ENCODE data around the gene VPS37C.
"Not testable (repeated sequence)": the region's sequence is repeated elsewhere in the genome, so short reads cannot be mapped to it uniquely, and the experiment has no call there.

The VPS37C gene

DNA sequence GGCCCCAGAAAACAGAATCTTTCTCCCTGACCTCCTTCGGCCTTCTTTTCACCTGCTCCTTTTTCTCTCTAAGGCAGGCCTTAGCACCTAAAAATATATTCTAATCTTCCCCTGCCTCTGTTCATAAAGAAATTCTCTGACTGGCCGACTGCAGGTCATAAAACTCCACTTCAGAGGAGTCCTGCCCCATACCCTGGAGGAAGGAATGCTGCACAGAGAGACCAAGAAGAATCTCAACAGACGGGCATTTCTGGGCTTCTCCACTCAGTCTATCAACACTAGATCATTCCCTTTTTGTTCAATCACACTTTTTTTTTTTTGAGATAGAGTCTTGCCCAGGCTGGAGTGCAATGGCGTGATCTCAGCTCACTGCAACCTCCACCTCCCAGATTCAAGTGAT is 22.4 kb upstream of the VPS37C start:
- H3K27ac ChIP-seq, result no peak overlapping the region
- TF ChIP-seq ZFX (IDR thresholded peaks at IDR 0.05), result no peak
- TF ChIP-seq, protein P1, sequence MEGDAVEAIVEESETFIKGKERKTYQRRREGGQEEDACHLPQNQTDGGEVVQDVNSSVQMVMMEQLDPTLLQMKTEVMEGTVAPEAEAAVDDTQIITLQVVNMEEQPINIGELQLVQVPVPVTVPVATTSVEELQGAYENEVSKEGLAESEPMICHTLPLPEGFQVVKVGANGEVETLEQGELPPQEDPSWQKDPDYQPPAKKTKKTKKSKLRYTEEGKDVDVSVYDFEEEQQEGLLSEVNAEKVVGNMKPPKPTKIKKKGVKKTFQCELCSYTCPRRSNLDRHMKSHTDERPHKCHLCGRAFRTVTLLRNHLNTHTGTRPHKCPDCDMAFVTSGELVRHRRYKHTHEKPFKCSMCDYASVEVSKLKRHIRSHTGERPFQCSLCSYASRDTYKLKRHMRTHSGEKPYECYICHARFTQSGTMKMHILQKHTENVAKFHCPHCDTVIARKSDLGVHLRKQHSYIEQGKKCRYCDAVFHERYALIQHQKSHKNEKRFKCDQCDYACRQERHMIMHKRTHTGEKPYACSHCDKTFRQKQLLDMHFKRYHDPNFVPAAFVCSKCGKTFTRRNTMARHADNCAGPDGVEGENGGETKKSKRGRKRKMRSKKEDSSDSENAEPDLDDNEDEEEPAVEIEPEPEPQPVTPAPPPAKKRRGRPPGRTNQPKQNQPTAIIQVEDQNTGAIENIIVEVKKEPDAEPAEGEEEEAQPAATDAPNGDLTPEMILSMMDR (conservative IDR thresholded peaks at IDR 0.05), result no peak

DNA sequence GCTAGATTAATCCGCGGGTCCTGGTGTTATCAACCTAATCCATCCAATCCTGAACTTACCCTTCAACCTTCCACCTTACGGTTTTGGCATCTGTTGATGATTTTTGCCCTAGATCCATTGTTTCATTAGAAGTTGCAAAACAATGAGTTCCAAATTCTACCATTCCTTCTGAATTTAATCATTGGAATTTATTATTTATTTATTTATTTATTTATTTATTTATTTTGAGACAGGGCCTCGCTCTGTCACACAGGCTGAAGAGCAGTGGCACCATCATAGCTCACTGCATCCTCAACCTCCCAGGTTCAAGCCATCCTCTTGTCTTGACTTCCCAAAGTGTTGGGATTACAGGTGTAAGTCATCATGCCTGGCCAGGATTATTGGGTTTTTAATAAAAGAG is 20.3 kb upstream of the VPS37C start:
- H3K27ac ChIP-seq, result no peak overlapping the region
- TF ChIP-seq, protein P1 (conservative IDR thresholded peaks at IDR 0.05), result no peak
- TF ChIP-seq ZFX (IDR thresholded peaks at IDR 0.05), result no peak

DNA sequence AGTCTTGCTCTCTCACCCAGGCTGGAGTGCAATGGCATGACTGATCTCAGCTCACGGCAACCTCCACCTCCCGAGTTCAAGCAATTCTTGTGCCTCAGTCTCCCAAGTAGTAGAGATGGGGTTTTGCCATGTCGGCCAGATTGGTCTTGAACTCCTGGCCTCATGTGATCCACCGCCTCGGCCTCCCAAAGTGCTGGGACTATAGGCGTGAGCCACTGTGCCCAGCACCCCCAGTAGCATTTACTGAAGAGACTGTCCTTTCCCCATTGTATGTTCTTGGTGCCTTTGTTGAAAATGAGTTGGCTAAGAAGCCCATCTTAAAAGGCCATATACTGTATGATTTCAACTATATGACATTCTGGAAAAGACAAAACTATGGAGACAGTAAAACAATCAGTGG is 19.0 kb upstream of the VPS37C start:
- H3K27ac ChIP-seq, result not testable (repeated sequence)

DNA sequence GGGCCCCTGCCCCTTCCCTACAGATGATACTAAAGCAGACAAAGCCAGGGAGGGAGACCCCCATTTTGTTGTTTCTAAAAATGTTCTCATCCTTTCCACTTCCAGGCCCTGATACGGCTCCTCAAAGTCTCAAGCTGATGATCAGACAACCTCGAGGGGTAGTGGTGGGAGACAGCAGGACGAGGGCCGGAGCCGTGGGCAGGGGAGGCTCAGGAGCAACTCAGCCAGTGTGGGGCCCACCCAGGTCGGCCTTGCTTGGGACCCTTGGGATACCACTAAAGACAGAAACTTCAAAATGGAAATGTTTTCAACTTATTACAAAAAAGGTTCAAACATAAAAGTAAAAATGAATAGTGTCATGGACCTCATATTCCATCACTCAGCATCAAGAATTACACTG is 15.2 kb upstream of the VPS37C start:
- no peak overlapping the region for H3K27ac ChIP-seq
- TF ChIP-seq ZFX (IDR thresholded peaks at IDR 0.05), result no peak
- TF ChIP-seq, protein P1 (conservative IDR thresholded peaks at IDR 0.05), result no peak

DNA sequence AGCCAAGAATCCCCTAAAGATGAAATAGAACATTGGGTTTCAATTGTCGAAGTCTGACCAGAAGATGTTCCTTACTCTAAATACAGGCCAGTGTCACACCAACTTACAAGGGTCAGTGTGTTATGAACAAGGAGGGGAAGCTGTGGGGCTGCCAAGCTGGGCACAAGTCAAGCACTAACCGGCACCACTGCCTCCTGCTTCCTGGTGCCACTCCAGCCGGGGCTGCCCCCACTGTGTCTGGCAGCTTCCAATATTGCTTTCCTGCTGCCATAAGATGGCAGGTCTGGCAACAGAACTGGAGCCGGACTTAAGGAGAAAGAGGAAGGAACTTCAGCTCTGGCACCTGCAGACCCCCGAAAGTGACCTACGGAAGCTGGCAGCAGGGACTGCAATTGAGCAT is 13.7 kb upstream of the VPS37C start:
- TF ChIP-seq, protein P1 (conservative IDR thresholded peaks at IDR 0.05), result no peak
- no peak for TF ChIP-seq ZFX (IDR thresholded peaks at IDR 0.05)
- H3K27ac ChIP-seq, result no peak overlapping the region

DNA sequence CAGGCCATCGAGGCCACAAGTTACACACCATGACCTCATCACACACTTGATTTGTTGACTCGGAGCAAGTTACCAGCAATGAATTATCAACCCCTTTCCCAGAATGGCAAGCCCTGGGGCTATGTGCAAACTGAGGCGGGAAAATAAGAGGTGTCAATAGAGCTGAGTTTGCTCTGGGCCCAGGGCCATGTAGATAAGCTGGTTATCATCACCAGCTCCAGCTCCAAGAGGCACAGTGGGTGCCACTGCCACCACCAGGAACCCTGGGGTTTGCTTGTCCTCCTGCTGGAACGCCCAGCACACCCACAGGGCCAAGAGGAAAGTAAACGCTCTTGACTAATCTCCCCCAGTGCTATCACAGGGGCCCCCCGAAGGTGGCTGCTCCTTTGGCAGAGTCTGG is 13.0 kb upstream of the VPS37C start:
- H3K27ac ChIP-seq, result no peak overlapping the region
- TF ChIP-seq ZFX (IDR thresholded peaks at IDR 0.05), result no peak
- TF ChIP-seq, protein P1 (conservative IDR thresholded peaks at IDR 0.05), result no peak

DNA sequence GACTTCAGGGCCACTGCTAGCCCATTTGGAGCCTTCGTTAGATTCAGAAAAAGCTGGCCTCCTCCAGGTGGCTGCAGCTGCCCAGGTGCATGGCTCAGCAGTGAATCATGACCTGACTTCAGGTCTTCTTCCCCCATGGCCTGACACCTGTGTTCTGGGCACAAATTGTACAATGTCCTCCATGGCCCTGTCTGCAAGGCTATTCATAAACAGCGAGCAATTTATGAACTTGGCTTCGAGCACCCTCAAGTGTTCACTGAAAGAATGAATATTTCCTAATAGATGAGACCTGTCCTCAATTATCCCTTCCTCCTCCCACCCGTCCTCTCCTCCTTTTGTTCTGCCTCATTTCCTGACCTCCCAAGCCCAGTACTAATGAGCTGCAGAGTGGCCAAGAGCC is 12.2 kb upstream of the VPS37C start:
- no peak overlapping the region for H3K27ac ChIP-seq
- TF ChIP-seq ZFX (IDR thresholded peaks at IDR 0.05), result no peak
- TF ChIP-seq, protein P1 (conservative IDR thresholded peaks at IDR 0.05), result peak; percentile 59

DNA sequence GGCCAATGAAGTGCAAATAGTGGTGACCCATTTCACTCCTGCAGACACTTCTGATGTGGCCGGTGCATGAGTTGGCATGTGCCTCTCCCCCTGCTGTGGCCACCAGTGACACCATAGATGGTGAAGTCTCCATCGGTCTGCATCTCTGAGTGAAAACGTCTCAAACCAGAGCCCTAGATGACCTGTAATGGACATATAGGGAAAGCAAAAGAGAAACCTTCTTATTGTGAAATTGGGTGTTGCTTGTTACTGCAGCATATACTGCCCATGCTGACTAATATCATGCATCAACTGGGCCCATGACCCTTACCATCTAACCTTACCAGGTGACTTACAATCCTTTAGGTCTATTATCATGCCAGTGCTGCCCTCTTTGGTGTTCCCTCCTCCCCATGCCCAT is 11.7 kb upstream of the VPS37C start:
- H3K27ac ChIP-seq, result no peak overlapping the region
- TF ChIP-seq, protein P1 (conservative IDR thresholded peaks at IDR 0.05), result no peak
- TF ChIP-seq ZFX (IDR thresholded peaks at IDR 0.05), result no peak
